Natural killer cell (primary cell): ENCODE data around the gene ALDH7A1. TPM values are rescaled to one million over a fixed set of nuclear protein-coding genes. Genes with fewer than 3 reads are reported as not detected.

ENCODE experiments used
- ATAC-seq, 3 donors: fragments of 150-1000 bp in 2 of 3; fragments of 200-7000 bp in 1 of 3; cut with Tn5 transposase; 1 replicate in 1 of 3; 2 replicates in 2 of 3; pipeline ENCODE4 v1.10.0; 2021; ENCODE audit warnings: mild to moderate bottlenecking in 2 of 3, moderate library complexity in 2 of 3
- DNase-seq, 2 donors: peaks; one replicate each; pipeline versions ENCODE4 v3.0.0 to v3.0.0-alpha.2; 2013 to 2021; ENCODE audit warnings: mixed read lengths in 1 of 2
- H3K27ac ChIP-seq: one replicate; pipeline ENCODE4 v1.5.1; 2013; ENCODE audit warnings: mild to moderate bottlenecking, low read length
- H3K27me3 ChIP-seq: one replicate; pipeline ENCODE4 v1.6.1; 2013; ENCODE audit warnings: low read length; ENCODE audit not compliant: control insufficient read depth, insufficient read depth
- H3K36me3 ChIP-seq: one replicate; pipeline ENCODE4 v1.6.1; 2013; ENCODE audit warnings: low read length; ENCODE audit not compliant: control insufficient read depth, insufficient read depth
- H3K4me1 ChIP-seq: one replicate; pipeline ENCODE4 v1.6.1; 2013; ENCODE audit warnings: low read length; ENCODE audit not compliant: control insufficient read depth, insufficient read depth
- H3K4me3 ChIP-seq: one replicate; pipeline ENCODE4 v1.5.1; 2013; ENCODE audit warnings: low read length
- H3K9me3 ChIP-seq: one replicate; pipeline ENCODE4 v1.6.1; 2013; ENCODE audit warnings: low read length; ENCODE audit not compliant: control insufficient read depth, insufficient read depth
- H3K27ac Mint-ChIP-seq, 2 donors: one replicate each; pipeline ENCODE4 v1.8.0; 2022; ENCODE audit warnings: mild to moderate bottlenecking in 2 of 2, mixed read lengths in 2 of 2, moderate library complexity in 1 of 2
- H3K27me3 Mint-ChIP-seq, 2 donors: one replicate each; pipeline ENCODE4 v1.8.0; 2022; ENCODE audit warnings: low read depth in 2 of 2, mixed read lengths in 2 of 2
- H3K36me3 Mint-ChIP-seq: one replicate; pipeline ENCODE4 v1.8.0; 2022; ENCODE audit warnings: mixed read lengths
- H3K4me1 Mint-ChIP-seq, 2 donors: one replicate each; pipeline ENCODE4 v1.8.0; 2022; ENCODE audit warnings: mixed read lengths in 2 of 2
- H3K4me3 Mint-ChIP-seq: one replicate; pipeline ENCODE4 v1.8.0; 2022; ENCODE audit warnings: mild to moderate bottlenecking, moderate library complexity, mixed read lengths
- H3K9me3 Mint-ChIP-seq, 2 donors: one replicate each; pipeline ENCODE4 v1.8.0; 2022; ENCODE audit warnings: mixed read lengths in 2 of 2
- CTCF ChIP-seq: fragments of 200-600 bp; IDR thresholded peaks from one replicate; pipeline ENCODE4 v1.8.0; 2022; ENCODE audit warnings: antibody characterized with exemption
- WGBS: methylation state at CpG from one replicate; pipeline ENCODE4 v1.1.7; 2013; ENCODE audit warnings: missing lambda C conversion rate; ENCODE audit not compliant: insufficient coverage; 5-methylcytosine and 5-hydroxymethylcytosine counted together
- intact Hi-C: fragments of 100-400 bp; cut with micrococcal nuclease; formaldehyde crosslinking; loops from one replicate; pipeline ENCODE4 v1.14.2; 2022
- total RNA-seq, 4 donors: library from RNA; stranded (reverse); fragments of 120-200 nt in 1 of 4; gene quantifications; one replicate each; pipeline versions ENCODE4 v1.2.3 to v1.2.4, GENCODE V29; 2013 to 2022

Gene ALDH7A1
- total RNA-seq, 3 donors from 2014 or later (not counting 1 experiment from before 2014, with no cell fraction given): 0.66 to 1.3 (median 1.2) TPM

GRCh38 chr5:126615286-126615685 is 20.3 kb upstream of the ALDH7A1 start:
- peak in 1 of 3 donors; percentile 30 for ATAC-seq

GRCh38 chr5:126613941-126614592 is 19.0 kb upstream of the ALDH7A1 start:
- Mint-ChIP-seq H3K27me3 (no peaks in the 10 kb centered on the region), H3K9me3 (no peaks in the 10 kb centered on the region), H3K36me3 (no peaks in the 10 kb centered on the region), H3K4me3 (no peak overlapping the region), H3K4me1 (peaks cover 23 to 37% of the 10 kb centered on the region in 2 donors), H3K27ac (peak overlapping the region; percentile 10 to 56)
- H3K9me3 ChIP-seq: no peaks in the 10 kb centered on the region
- 75% methylated on average over 4 of the region's 7 CpGs for WGBS
- H3K4me1 ChIP-seq: peaks cover 3% of the 10 kb centered on the region
- H3K27me3 ChIP-seq: no peaks in the 10 kb centered on the region
- no peak for TF ChIP-seq CTCF
- ATAC-seq (no peak), DNase-seq (no peak)
- no peak overlapping the region for H3K27ac ChIP-seq
- no peak overlapping the region for H3K4me3 ChIP-seq
- intact Hi-C loops: no loop called here
- peaks cover 42% of the 10 kb centered on the region for H3K36me3 ChIP-seq

More at GRCh38 chr5:126615286-126615685, 20.3 kb upstream of the ALDH7A1 start:
- H3K4me1 ChIP-seq: peaks cover 3% of the 10 kb centered on the region
- 86% methylated on average over 3 of the region's 4 CpGs for WGBS
- Mint-ChIP-seq H3K9me3 (no peaks in the 10 kb centered on the region), H3K36me3 (no peaks in the 10 kb centered on the region), H3K27me3 (no peaks in the 10 kb centered on the region), H3K27ac (no peak overlapping the region), H3K4me1 (peaks cover 19 to 32% of the 10 kb centered on the region in 2 donors), H3K4me3 (no peak overlapping the region)
- intact Hi-C loops: no loop called here
- H3K4me3 ChIP-seq: no peak overlapping the region
- H3K27me3 ChIP-seq: no peaks in the 10 kb centered on the region
- H3K27ac ChIP-seq: no peak overlapping the region
- peaks cover 45% of the 10 kb centered on the region for H3K36me3 ChIP-seq
- no peaks in the 10 kb centered on the region for H3K9me3 ChIP-seq
- no peak for TF ChIP-seq CTCF
- no peak for DNase-seq

GRCh38 chr5:126610616-126611015 is 15.6 kb upstream of the ALDH7A1 start:
- ATAC-seq (no peak), DNase-seq (no peak)
- no peaks in the 10 kb centered on the region for H3K9me3 Mint-ChIP-seq
- intact Hi-C loops: no loop called here
- no peaks in the 10 kb centered on the region for H3K27me3 ChIP-seq
- no peaks in the 10 kb centered on the region for H3K27me3 Mint-ChIP-seq
- TF ChIP-seq CTCF: no peak
- no peak overlapping the region for H3K4me3 ChIP-seq
- no peaks in the 10 kb centered on the region for H3K9me3 ChIP-seq
- no peak overlapping the region for H3K27ac ChIP-seq
- no peaks in the 10 kb centered on the region for H3K36me3 Mint-ChIP-seq
- WGBS: 96% methylated on average over 6 of the region's 6 CpGs
- H3K4me1 Mint-ChIP-seq: peaks cover 30 to 54% of the 10 kb centered on the region in 2 donors
- H3K4me1 ChIP-seq: peaks cover 3% of the 10 kb centered on the region
- no peak overlapping the region for H3K27ac Mint-ChIP-seq
- no peak overlapping the region for H3K4me3 Mint-ChIP-seq
- H3K36me3 ChIP-seq: peaks cover 38% of the 10 kb centered on the region

- H3K27me3 Mint-ChIP-seq: no peaks in the 10 kb centered on the region
- no peaks in the 10 kb centered on the region for H3K36me3 Mint-ChIP-seq
- Histone ChIP-seq H3K4me3 (no peak overlapping the region), H3K36me3 (peaks cover 42% of the 10 kb centered on the region), H3K27ac (no peak overlapping the region), H3K9me3 (no peaks in the 10 kb centered on the region), H3K4me1 (peaks cover 6% of the 10 kb centered on the region), H3K27me3 (no peaks in the 10 kb centered on the region)
- peaks cover 25 to 50% of the 10 kb centered on the region in 2 donors for H3K4me1 Mint-ChIP-seq
- 68% methylated on average over 2 of the region's 2 CpGs for WGBS
- DNase-seq: no peak
- no peaks in the 10 kb centered on the region for H3K9me3 Mint-ChIP-seq
- H3K27ac Mint-ChIP-seq: no peak overlapping the region
- ATAC-seq: no peak
- no peak overlapping the region for H3K4me3 Mint-ChIP-seq
- TF ChIP-seq CTCF: no peak
- intact Hi-C loops: no loop called here
Measured at GRCh38 chr5:126610160-126610559, 15.1 kb upstream of the ALDH7A1 start.
